Measurements from ENCODE around the gene DUOX1.

DUOX1 gene

DNA sequence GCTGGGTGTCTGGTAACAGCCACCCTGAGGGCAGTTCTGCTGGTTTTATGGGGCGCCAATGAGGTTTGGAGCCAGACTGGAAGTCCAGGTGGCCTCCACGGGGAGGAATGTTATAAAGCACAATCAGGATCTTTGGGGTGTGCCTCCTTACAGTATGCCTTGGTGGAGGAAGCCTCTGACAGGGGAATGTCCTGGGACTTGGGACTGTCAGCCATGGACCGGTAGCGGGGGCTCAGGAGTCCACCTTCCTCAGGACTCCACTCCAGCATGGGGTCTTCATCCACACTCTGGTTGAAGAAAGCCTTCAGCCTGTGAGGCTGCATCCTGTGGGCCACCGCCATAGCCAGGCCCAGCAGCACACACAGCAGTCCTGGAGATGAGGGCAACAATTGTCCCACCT lies 10.8 kb upstream of the DUOX1 start:
- peaks cover 2% of the 10 kb centered on the region for H3K27me3 ChIP-seq (ENCODE audit: insufficient read depth, low read length, poor library complexity)
- peaks cover 3% of the 10 kb centered on the region; the same call in 1 of the 2 replicates for H3K4me1 ChIP-seq (ENCODE audit: insufficient read depth, low read length)
- no peak overlapping the region for H3K4me3 ChIP-seq (ENCODE audit: low read depth in 1 of 2, low read length in 2 of 2)
- H3K27ac ChIP-seq (ENCODE audit: low read length): no peak overlapping the region
- no peak for ATAC-seq (ENCODE audit: insufficient read depth, low read depth)
- no peaks in the 10 kb centered on the region for H3K36me3 ChIP-seq (ENCODE audit: insufficient read depth, low read length)
- no peaks in the 10 kb centered on the region for H3K9me3 ChIP-seq (ENCODE audit: insufficient read depth, low read length, severe bottlenecking)
- H3K79me2 ChIP-seq (ENCODE audit: insufficient read depth, low read length): no peaks in the 10 kb centered on the region
- no peak overlapping the region for H3K4me2 ChIP-seq (ENCODE audit: insufficient read depth, low read length)
- no peaks in the 10 kb centered on the region for H4K20me1 ChIP-seq (ENCODE audit: insufficient read depth, low read length)
- no peak overlapping the region for H2AFZ ChIP-seq (ENCODE audit: low read depth, low read length)
- no peak for DNase-seq
- H3K9ac ChIP-seq (ENCODE audit: low read depth, low read length): no peak overlapping the region
- TF ChIP-seq EZH2 (IDR thresholded peaks at IDR 0.05; ENCODE audit: borderline replicate concordance, low read depth, low read length, severe bottlenecking): no peak
- TF ChIP-seq, protein P1, sequence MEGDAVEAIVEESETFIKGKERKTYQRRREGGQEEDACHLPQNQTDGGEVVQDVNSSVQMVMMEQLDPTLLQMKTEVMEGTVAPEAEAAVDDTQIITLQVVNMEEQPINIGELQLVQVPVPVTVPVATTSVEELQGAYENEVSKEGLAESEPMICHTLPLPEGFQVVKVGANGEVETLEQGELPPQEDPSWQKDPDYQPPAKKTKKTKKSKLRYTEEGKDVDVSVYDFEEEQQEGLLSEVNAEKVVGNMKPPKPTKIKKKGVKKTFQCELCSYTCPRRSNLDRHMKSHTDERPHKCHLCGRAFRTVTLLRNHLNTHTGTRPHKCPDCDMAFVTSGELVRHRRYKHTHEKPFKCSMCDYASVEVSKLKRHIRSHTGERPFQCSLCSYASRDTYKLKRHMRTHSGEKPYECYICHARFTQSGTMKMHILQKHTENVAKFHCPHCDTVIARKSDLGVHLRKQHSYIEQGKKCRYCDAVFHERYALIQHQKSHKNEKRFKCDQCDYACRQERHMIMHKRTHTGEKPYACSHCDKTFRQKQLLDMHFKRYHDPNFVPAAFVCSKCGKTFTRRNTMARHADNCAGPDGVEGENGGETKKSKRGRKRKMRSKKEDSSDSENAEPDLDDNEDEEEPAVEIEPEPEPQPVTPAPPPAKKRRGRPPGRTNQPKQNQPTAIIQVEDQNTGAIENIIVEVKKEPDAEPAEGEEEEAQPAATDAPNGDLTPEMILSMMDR (IDR thresholded peaks at IDR 0.05; ENCODE audit: borderline replicate concordance, extremely low read depth, low read length, poor library complexity, severe bottlenecking): no peak

DNA sequence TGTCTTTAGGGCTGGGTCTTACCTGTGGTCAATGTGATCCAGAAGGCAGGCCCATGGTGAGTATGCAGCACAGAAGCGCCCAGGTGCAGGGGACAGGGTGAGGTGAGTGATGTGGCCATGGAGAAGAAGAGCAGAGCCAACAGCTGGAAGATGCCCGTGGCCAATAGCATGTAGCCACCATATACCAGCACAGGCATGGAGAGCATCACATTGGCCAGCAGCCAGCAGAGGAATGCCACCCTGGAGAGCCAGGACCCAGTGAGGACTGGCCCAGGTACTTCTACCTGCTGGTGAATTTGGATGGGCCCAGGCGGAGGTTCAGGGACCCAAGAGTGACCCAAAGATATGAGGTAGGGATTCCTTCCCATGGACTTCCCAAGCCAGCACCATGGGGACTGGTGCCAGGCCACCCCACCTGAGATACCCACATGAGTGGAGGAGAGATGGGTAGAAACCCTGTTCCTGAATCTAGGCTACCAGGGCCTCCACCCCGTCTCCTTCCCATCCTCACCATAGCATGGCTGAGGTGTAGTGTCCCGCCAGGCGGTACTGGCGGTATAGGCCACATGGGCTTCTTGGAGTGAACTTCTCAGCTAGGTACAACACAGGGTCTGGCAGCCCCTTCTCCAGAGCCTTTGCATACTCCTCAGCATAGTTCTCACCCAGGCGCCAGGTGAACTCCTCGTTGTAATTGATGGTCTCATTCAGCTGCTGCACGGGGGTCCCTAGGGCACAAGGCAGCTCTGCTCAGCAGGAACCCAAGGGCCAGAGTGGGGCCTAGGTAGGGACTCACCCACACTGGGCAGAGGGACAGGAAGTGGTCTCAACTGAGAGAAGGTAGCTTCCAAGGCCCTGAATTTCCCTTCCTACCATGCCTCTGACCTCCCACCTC lies 9.5 kb upstream of the DUOX1 start:
- no peak for TF ChIP-seq EZH2 (IDR thresholded peaks at IDR 0.05; ENCODE audit: borderline replicate concordance, low read depth, low read length, severe bottlenecking)
- TF ChIP-seq, protein P1 (IDR thresholded peaks at IDR 0.05; ENCODE audit: borderline replicate concordance, extremely low read depth, low read length, poor library complexity, severe bottlenecking): no peak
- Histone ChIP-seq H3K27ac (ENCODE audit: low read length) (no peak overlapping the region), H3K79me2 (ENCODE audit: insufficient read depth, low read length) (no peaks in the 10 kb centered on the region), H3K4me1 (ENCODE audit: insufficient read depth, low read length) (peaks cover 3% of the 10 kb centered on the region; the same call in 1 of the 2 replicates), H4K20me1 (ENCODE audit: insufficient read depth, low read length) (no peaks in the 10 kb centered on the region), H3K9me3 (ENCODE audit: insufficient read depth, low read length, severe bottlenecking) (no peaks in the 10 kb centered on the region), H3K4me2 (ENCODE audit: insufficient read depth, low read length) (no peak overlapping the region), H3K27me3 (ENCODE audit: insufficient read depth, low read length, poor library complexity) (peaks cover 3% of the 10 kb centered on the region), H3K4me3 (ENCODE audit: low read depth in 1 of 2, low read length in 2 of 2) (no peak overlapping the region), H3K9ac (ENCODE audit: low read depth, low read length) (no peak overlapping the region), H2AFZ (ENCODE audit: low read depth, low read length) (no peak overlapping the region), H3K36me3 (ENCODE audit: insufficient read depth, low read length) (no peaks in the 10 kb centered on the region)
- ATAC-seq (ENCODE audit: insufficient read depth, low read depth): no peak
- no peak for DNase-seq

DNA sequence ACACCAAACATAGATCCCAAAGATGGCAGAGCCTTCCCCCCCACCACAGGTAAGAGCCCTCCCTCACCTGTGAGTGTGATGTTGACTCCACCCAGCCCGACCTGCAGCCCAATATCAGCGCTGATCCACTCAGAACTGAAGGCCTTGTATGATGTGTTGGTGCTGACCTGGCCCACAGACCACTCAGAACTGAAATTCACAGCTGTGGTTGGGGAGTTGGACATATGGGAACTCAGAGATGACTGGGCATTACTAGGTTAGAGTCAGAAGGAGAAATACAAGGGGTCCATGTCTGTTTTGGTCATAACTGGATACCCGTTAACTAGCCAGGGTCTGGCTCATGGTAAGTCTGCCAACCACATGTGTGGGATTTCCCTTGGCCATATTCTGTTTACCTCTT lies 8.8 kb upstream of the DUOX1 start:
- H3K9ac ChIP-seq (ENCODE audit: low read depth, low read length): no peak overlapping the region
- no peak for DNase-seq
- peaks cover 3% of the 10 kb centered on the region; the same call in 1 of the 2 replicates for H3K4me1 ChIP-seq (ENCODE audit: insufficient read depth, low read length)
- no peaks in the 10 kb centered on the region for H3K36me3 ChIP-seq (ENCODE audit: insufficient read depth, low read length)
- no peak for TF ChIP-seq EZH2 (IDR thresholded peaks at IDR 0.05; ENCODE audit: borderline replicate concordance, low read depth, low read length, severe bottlenecking)
- TF ChIP-seq, protein P1 (IDR thresholded peaks at IDR 0.05; ENCODE audit: borderline replicate concordance, extremely low read depth, low read length, poor library complexity, severe bottlenecking): no peak
- H3K27ac ChIP-seq (ENCODE audit: low read length): no peak overlapping the region
- peaks cover 8% of the 10 kb centered on the region for H3K27me3 ChIP-seq (ENCODE audit: insufficient read depth, low read length, poor library complexity)
- H2AFZ ChIP-seq (ENCODE audit: low read depth, low read length): no peak overlapping the region
- H3K9me3 ChIP-seq (ENCODE audit: insufficient read depth, low read length, severe bottlenecking): no peaks in the 10 kb centered on the region
- no peaks in the 10 kb centered on the region for H3K79me2 ChIP-seq (ENCODE audit: insufficient read depth, low read length)
- no peak for ATAC-seq (ENCODE audit: insufficient read depth, low read depth)
- no peak overlapping the region for H3K4me2 ChIP-seq (ENCODE audit: insufficient read depth, low read length)
- no peaks in the 10 kb centered on the region for H4K20me1 ChIP-seq (ENCODE audit: insufficient read depth, low read length)
- no peak overlapping the region for H3K4me3 ChIP-seq (ENCODE audit: low read depth in 1 of 2, low read length in 2 of 2)
